Measurements from ENCODE around the gene HOXA10. TPM values are rescaled to one million over a fixed set of nuclear protein-coding genes. Genes with fewer than 3 reads are reported as not detected.

Gene HOXA10
- total and polyA plus RNA-seq, 9 donors = 0.25 to 2.8 (median 0.91) TPM; not detected in 1

DNA sequence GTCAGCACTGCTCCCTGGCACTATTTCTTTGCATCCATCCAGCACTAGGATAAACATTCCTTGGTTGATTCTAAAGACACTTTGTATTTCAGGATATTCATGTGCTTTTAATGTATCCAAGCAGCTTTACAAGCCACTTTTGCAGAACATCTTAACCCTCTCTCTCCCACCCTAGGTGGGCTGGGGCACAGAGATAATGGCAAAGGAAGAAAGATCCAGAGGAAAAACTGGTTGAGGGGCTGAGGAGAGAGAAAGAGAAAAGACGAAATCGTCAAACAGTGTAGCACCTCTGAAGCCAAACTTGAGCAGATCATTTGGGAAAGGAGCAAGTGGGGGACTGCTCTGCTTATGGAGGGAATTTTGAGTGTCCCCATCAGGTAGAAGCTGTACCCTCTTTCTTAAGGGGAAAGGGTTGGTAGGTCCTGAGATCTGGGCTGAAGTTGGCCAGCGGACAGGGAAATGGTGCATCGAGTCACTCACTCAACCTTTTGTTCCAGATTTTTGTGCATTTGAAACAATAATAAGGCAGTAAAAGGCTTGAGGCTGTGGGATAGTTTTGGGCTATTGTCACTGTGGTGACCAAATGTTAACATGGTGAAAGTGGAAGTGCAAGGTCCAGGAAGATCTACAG lies 30.0 kb upstream of the HOXA10 start:
- Histone ChIP-seq H3K9me3 (no peaks in the 10 kb centered on the region), H3K4me1 (ENCODE audit: insufficient read depth) (peaks cover 7% of the 10 kb centered on the region), H3K4me3 (no peak overlapping the region), H3K36me3 (no peaks in the 10 kb centered on the region), H3K27me3 (no peaks in the 10 kb centered on the region), H3K27ac (no peak overlapping the region)
- no peak for DNase-seq
- WGBS, 3 donors = 23 to 29% (median 25%) methylated on average over 4 of the region's 4 CpGs
- TF ChIP-seq EP300 (IDR thresholded peaks at IDR 0.05) (no peak), POLR2A (IDR thresholded peaks at IDR 0.05) (no peak)
- TF ChIP-seq, protein P1, sequence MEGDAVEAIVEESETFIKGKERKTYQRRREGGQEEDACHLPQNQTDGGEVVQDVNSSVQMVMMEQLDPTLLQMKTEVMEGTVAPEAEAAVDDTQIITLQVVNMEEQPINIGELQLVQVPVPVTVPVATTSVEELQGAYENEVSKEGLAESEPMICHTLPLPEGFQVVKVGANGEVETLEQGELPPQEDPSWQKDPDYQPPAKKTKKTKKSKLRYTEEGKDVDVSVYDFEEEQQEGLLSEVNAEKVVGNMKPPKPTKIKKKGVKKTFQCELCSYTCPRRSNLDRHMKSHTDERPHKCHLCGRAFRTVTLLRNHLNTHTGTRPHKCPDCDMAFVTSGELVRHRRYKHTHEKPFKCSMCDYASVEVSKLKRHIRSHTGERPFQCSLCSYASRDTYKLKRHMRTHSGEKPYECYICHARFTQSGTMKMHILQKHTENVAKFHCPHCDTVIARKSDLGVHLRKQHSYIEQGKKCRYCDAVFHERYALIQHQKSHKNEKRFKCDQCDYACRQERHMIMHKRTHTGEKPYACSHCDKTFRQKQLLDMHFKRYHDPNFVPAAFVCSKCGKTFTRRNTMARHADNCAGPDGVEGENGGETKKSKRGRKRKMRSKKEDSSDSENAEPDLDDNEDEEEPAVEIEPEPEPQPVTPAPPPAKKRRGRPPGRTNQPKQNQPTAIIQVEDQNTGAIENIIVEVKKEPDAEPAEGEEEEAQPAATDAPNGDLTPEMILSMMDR (IDR thresholded peaks at IDR 0.05) = no peak
- intact Hi-C loops (cut with DNase I) = loop anchor here in 2 of 4 donors (5.0 to 10.0 kb wide), 2 partner anchors 721 to 888 kb away; no protein-coding TSS in a partner anchor

DNA sequence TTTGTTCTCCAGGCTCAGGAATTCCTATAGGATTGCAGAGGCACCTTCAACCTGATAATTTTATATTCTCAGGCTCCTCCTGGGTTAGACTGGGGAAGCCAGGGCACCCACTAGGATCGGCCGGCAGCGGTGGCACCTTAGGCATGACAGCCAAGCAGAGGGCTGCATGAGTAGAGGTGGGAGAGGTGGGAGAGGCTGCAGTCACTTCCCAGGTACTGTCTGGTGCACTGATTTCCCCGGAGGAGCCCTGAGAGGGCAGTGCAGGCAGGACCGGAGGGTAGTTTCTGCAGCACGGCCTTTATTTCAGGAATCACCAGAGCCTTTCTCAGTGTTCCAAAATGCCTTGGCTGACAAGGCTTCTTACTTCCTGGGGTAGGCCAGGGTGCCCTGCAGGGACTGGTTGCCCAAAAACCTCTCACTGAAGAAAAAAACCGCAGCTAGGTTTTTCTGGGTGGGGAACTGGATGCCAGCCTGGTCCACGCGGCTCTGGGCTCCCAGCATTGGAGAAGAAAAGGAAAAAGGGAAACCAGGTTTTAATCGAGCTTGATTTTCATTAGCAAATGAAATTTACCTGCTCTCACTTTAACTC lies 29.3 kb upstream of the HOXA10 start:
- Histone ChIP-seq H3K36me3 (no peaks in the 10 kb centered on the region), H3K4me3 (no peak overlapping the region), H3K4me1 (ENCODE audit: insufficient read depth) (peaks cover 8% of the 10 kb centered on the region), H3K27me3 (peaks cover under 1% of the 10 kb centered on the region), H3K27ac (no peak overlapping the region), H3K9me3 (no peaks in the 10 kb centered on the region)
- no peak for DNase-seq
- no peak for TF ChIP-seq EP300 (IDR thresholded peaks at IDR 0.05)
- TF ChIP-seq POLR2A (IDR thresholded peaks at IDR 0.05) = no peak
- TF ChIP-seq, protein P1 (IDR thresholded peaks at IDR 0.05) = no peak
- 17 to 29% (median 25%) methylated on average over 10 of the region's 10 CpGs for WGBS, 3 donors
- intact Hi-C loops (cut with DNase I) = loop anchor here in 2 of 4 donors (5.0 to 10.0 kb wide), 2 partner anchors 721 to 889 kb away; no protein-coding TSS in a partner anchor

DNA sequence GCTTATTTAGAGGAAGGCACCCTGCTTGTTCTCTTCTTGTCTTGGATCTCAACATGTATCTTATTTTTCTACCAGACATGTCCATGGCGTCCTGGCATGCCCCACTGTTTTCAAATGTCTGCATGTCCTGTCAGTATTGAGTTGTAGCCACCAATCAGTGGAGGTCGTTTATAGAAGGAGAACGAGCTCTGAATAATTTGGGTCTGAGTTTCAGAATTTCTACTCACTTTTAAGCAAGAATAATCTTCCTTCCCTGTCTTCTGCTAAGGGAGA lies 28.7 kb upstream of the HOXA10 start:
- TF ChIP-seq, protein P1 (IDR thresholded peaks at IDR 0.05) = no peak
- no peak for TF ChIP-seq POLR2A (IDR thresholded peaks at IDR 0.05)
- Histone ChIP-seq H3K27ac (no peak overlapping the region), H3K9me3 (no peaks in the 10 kb centered on the region), H3K36me3 (no peaks in the 10 kb centered on the region), H3K4me1 (ENCODE audit: insufficient read depth) (peaks cover 8% of the 10 kb centered on the region), H3K27me3 (peaks cover 6% of the 10 kb centered on the region), H3K4me3 (no peak overlapping the region)
- no peak for DNase-seq
- WGBS, 3 donors = 14 to 23% (median 23%) methylated on average over 3 of the region's 3 CpGs
- intact Hi-C loops (cut with DNase I) = loop anchor here in 2 of 4 donors (5.0 to 10.0 kb wide), 2 partner anchors 722 to 890 kb away; no protein-coding TSS in a partner anchor

DNA sequence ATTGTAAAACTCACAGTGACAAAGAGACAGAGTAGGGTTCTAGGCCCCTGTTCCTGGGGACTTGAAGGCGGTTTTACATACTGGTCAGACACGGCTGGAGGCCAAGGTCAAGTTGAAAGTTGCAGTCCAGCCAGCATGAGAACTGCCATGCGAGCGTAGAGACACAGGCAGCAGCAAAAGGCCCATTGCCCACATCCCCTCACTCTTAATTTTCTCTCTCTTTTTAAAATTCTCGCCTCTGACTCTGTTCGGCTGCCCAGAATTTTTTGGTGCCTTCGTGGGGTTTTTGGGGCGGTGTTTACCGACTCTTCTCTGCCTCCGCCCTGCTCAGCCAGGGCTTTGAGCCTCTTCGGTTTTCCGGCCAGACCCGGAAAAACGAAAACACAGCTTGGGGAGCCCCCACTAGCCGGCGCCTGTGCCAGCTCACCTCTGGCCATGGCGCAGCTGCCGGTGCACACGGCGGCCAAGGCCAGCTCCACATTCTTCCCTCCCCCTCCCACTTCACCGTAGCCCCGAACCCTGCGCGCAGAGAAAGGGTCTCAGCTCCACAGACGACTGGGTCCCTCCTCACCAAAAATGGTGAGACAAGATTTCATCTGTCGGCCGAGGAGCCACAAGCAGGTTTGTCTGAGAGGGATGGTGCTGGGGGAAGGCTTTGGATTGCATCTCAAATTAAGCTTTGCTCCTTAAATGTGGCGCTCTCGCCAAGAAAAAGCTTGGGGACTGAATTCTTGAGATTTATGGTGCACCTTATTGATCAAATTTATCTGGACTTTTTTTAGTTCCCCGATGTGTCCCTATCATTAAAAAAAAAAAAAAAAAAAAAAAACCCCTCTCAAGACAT lies 28.1 kb upstream of the HOXA10 start:
- intact Hi-C loops (cut with DNase I) = loop anchor here in 2 of 4 donors (5.0 to 10.0 kb wide), 2 partner anchors 723 to 890 kb away; no protein-coding TSS in a partner anchor
- no peak overlapping the region for H3K27ac ChIP-seq
- 13 to 25% (median 18%) methylated on average over 30 of the region's 30 CpGs for WGBS, 3 donors

More for the DNA sequence above, 28.1 kb upstream of the HOXA10 start:
- no peaks in the 10 kb centered on the region for H3K9me3 ChIP-seq
- no peaks in the 10 kb centered on the region for H3K36me3 ChIP-seq
- TF ChIP-seq EP300 (IDR thresholded peaks at IDR 0.05) = no peak
- no peak for TF ChIP-seq POLR2A (IDR thresholded peaks at IDR 0.05)
- TF ChIP-seq, protein P1 (IDR thresholded peaks at IDR 0.05) = no peak
- peaks cover 8% of the 10 kb centered on the region for H3K4me1 ChIP-seq (ENCODE audit: insufficient read depth)
- no peak overlapping the region for H3K4me3 ChIP-seq
- no peak for DNase-seq
- peaks cover 6% of the 10 kb centered on the region for H3K27me3 ChIP-seq
